OCI-LY3 (cell line): ENCODE data around the gene HAUS6.

Source experiments
- H2AFZ ChIP-seq: fragments of 200-600, 300-600 bp; shearing (Covaris generic); 2 replicates; pipeline ENCODE4 v1.6.0; 2014; ENCODE audit warnings: antibody characterized with exemption, low read depth, low read length
- H3K27ac ChIP-seq: fragments of 200-600, 300-600 bp; sonication (generic); 2 replicates; pipeline ENCODE4 v1.5.1; 2014; ENCODE audit warnings: mild to moderate bottlenecking, low read length, moderate library complexity, mixed read lengths
- H3K27me3 ChIP-seq: fragments of 200-600, 300-600 bp; sonication (generic); 2 replicates; pipeline ENCODE4 v1.6.1; 2014; ENCODE audit warnings: low read depth, low read length, mixed read lengths
- H3K36me3 ChIP-seq: fragments of 200-600, 300-600 bp; sonication (generic); replicated peaks from 2 replicates; pipeline ENCODE3; 2014; ENCODE audit warnings: low read depth, low read length, mixed read lengths
- H3K4me1 ChIP-seq: fragments of 300-600, 200-600 bp; sonication (generic); 2 replicates; pipeline ENCODE4 v1.6.1; 2014; ENCODE audit warnings: low read length, mixed read lengths
- H3K4me2 ChIP-seq: fragments of 200-600, 300-600 bp; sonication (generic); 2 replicates; pipeline ENCODE4 v1.6.1; 2014; ENCODE audit warnings: low read length, mixed read lengths
- H3K4me3 ChIP-seq: fragments of 300-600, 200-600 bp; sonication (generic); 2 replicates; pipeline ENCODE4 v1.5.1; 2014; ENCODE audit warnings: antibody characterized with exemption, mild to moderate bottlenecking, low read length, moderate library complexity
- H3K79me2 ChIP-seq: fragments of 300-600, 200-600 bp; shearing (Covaris generic); 2 replicates; pipeline ENCODE4 v1.6.1; 2014; ENCODE audit warnings: mild to moderate bottlenecking, low read length, mixed read lengths
- H3K9ac ChIP-seq: fragments of 300-600, 200-600 bp; shearing (Covaris generic); 2 replicates; pipeline ENCODE4 v1.6.0; 2014; ENCODE audit warnings: mild to moderate bottlenecking, low read length, moderate library complexity
- H3K9me3 ChIP-seq: fragments of 200-600, 300-600 bp; shearing (Covaris generic); 2 replicates; pipeline ENCODE4 v1.6.1; 2014; ENCODE audit warnings: low read length, mixed read lengths; ENCODE audit not compliant: insufficient read depth
- H4K20me1 ChIP-seq: fragments of 200-600, 300-600 bp; sonication (generic); 2 replicates; pipeline ENCODE4 v1.6.1; 2016; ENCODE audit warnings: low read length, mixed read lengths; ENCODE audit not compliant: insufficient read depth
- CTCF ChIP-seq: fragments of 200-600, 300-600 bp; sonication (generic); IDR thresholded peaks from 2 replicates; pipeline ENCODE4 v1.5.1; 2014; ENCODE audit warnings: antibody characterized with exemption, low read length, low read depth
- EZH2phosphoT487 ChIP-seq: fragments of 200-600 bp; shearing (Covaris generic); IDR thresholded peaks from 2 replicates; pipeline ENCODE4 v1.6.1; 2018; ENCODE audit warnings: antibody characterized with exemption, mixed run types, low read depth

The HAUS6 gene

GRCh38 chr9:19057033-19057432 lies 45.7 kb downstream of the HAUS6 start:
- Histone ChIP-seq H3K27me3 (no peaks in the 10 kb centered on the region), H3K4me3 (no peak overlapping the region), H3K4me2 (no peak overlapping the region), H3K9ac (no peak overlapping the region), H4K20me1 (no peaks in the 10 kb centered on the region), H3K27ac (no peak overlapping the region), H2AFZ (no peak overlapping the region), H3K79me2 (no peaks in the 10 kb centered on the region), H3K9me3 (no peaks in the 10 kb centered on the region), H3K36me3 (peaks cover 37% of the 10 kb centered on the region), H3K4me1 (no peaks in the 10 kb centered on the region)
- TF ChIP-seq EZH2phosphoT487 (no peak), CTCF (no peak)

- Histone ChIP-seq H2AFZ (no peak overlapping the region), H3K9me3 (no peaks in the 10 kb centered on the region; the same call in 1 of the 2 replicates), H3K9ac (no peak overlapping the region), H3K79me2 (peaks cover 18% of the 10 kb centered on the region), H3K36me3 (peaks cover 19% of the 10 kb centered on the region), H3K4me2 (no peak overlapping the region), H3K27ac (no peak overlapping the region), H3K4me3 (no peak overlapping the region), H3K4me1 (peaks cover 16% of the 10 kb centered on the region), H3K27me3 (no peaks in the 10 kb centered on the region), H4K20me1 (no peaks in the 10 kb centered on the region)
- TF ChIP-seq CTCF (no peak), EZH2phosphoT487 (no peak)
Observed at GRCh38 chr9:19050637-19051591, 51.8 kb downstream of the HAUS6 start.

GRCh38 chr9:19049917-19050636 lies 52.6 kb downstream of the HAUS6 start:
- no peak overlapping the region for H2AFZ ChIP-seq

More at GRCh38 chr9:19049917-19050636, 52.6 kb downstream of the HAUS6 start:
- Histone ChIP-seq H3K4me3 (peak overlapping the region; percentile 92), H3K4me2 (peak overlapping the region; percentile 78), H3K27me3 (no peaks in the 10 kb centered on the region), H3K79me2 (peaks cover 18% of the 10 kb centered on the region), H3K27ac (no peak overlapping the region; the same call in 1 of the 2 replicates), H3K9ac (peak overlapping the region; percentile 73), H3K4me1 (peaks cover 16% of the 10 kb centered on the region), H4K20me1 (no peaks in the 10 kb centered on the region), H3K9me3 (no peaks in the 10 kb centered on the region; the same call in 1 of the 2 replicates), H3K36me3 (peaks cover 19% of the 10 kb centered on the region)
- TF ChIP-seq EZH2phosphoT487 (no peak), CTCF (no peak)
